GM18526 (cell line): ENCODE results near the gene ATF6.

Experiments used
- POLR2A ChIP-seq: IDR thresholded peaks from 3 replicates; pipeline ENCODE4 v1.6.1; 2011; ENCODE audit not compliant: insufficient read length; ENCODE audit errors: extremely low read depth

The ATF6 gene

DNA sequence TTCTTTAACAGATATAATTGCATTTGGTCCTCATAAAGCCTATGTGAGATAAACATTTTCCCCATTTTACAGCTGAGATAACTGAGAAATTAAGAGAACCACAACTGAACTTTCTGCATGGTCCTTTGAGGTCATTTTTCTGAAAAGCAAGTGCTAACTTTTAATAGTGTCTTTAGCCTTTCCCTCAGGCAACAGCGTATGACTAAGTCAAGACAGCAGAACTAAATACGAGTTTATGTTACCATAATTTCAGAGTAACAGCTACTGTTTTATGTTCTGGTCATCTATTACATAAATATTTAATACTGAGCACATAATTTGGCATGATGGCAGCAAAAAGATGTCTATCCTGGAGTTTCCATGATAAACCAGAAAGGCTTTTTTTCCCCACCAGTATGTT, 161.9 kb downstream of the ATF6 start:
- no peak for TF ChIP-seq POLR2A

DNA sequence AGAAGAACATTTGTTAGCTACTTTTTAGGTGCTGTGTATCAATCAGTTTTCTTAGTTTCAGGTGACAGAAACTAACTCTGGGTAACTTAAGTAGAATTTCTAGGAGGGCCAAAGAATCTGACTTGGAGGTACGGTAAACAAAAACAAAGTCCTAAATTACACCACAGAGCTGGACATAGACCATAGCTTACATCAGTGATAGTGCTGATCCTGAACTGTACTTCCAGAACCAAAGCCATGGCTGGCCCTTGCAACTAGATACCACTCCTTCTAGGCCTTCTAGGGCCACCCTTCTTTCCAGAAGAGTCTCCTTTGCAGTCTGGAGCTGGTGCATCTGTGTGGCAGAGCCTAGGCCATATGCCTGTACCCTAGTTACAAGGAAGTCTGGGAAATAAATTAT, 163.0 kb downstream of the ATF6 start:
- no peak for TF ChIP-seq POLR2A

DNA sequence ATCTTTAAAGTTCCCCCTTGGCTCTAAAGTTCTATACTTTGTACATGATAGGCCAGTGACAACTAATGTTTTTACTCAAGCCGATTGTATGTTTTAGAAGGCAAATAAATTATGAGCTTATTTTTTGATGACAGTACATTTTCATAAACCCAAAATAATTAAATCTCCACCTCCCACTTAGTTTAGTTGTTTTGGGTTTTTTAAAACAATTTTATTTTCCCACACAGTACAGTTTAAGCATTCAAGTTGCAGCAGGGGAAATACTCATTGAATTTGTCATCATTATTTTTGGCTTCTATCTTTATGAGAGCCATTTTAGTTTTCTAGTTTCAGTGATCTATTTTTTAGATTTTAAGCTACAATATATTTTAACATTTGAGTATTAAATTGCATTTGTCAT, 163.9 kb downstream of the ATF6 start:
- no peak for TF ChIP-seq POLR2A

GRCh38 chr1:161932668-161933067, 166.5 kb downstream of the ATF6 start:
- TF ChIP-seq POLR2A, result no peak

GRCh38 chr1:161933592-161934588, 167.8 kb downstream of the ATF6 start:
- TF ChIP-seq POLR2A, result no peak

- TF ChIP-seq POLR2A, result no peak
These were observed 169.1 kb downstream of the ATF6 start for GRCh38 chr1:161935264-161935663.

GRCh38 chr1:161936786-161937185, 170.7 kb downstream of the ATF6 start:
- no peak for TF ChIP-seq POLR2A

DNA sequence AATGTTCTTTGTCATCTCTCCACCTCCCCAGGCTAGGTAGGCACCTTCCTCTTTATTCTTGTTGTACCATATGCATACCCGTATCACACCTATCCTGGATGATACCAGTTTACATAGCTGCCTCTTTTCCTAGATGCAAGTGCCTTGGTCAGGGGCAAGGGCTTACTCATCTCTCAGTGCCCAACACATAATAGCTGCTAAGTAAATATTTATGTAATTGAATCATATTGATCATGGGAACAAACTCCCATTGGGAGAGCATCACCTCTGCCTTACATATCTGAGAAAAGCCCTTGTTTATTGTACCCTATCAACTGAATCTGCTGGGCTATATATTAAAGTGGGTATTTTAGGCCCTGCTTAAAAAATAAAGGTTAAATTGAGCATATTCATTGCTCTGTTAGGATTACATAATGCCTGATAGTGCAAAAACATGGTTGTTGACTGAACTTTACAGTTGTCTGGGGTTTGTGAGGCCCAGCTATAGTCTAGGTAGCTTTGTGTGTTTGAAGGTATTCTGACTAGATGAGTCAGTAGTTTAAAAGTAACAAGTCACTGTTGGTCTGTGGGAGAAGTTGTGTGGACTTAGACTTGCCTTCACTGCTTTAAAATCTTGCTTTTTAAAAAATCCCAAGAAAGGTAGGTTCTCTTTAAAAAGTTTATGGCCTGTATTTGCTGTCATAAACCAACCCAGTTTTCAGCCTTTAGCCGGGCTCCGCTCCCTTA, 174.9 kb downstream of the ATF6 start:
- no peak for TF ChIP-seq POLR2A

DNA sequence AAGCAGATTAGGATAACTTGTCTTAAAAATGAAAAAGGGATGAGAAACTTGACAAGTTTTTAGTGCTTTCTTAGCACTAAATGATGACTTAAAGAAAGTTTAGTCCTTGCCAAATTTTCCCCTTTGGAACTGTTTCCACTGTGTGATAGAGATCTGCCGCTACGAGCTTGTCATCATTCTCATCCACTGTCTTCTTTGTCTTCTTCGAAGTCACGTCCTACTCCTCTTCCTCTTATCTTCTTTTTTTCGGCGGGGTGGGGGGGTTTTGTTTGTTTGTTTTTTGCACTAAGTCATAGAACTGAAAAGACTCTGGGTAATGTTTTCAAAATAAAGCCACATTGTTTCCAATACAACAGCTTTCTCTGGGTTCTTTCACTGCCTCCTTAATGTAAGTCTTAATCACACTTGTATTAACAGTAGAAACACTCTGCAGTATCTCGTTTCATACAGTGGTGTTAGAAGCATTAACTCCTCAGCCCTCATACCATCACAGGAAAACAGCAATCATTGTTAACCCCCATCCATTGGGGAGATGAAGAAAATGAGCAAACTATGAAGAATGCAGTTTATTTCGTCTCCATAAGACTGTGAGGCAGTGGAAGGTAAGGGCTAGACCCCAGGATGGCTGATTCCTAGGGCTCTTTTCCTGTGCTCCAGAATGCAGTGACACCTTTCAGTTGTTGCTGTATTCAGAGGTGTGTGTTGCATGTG, 175.8 kb downstream of the ATF6 start:
- no peak for TF ChIP-seq POLR2A

- no peak for TF ChIP-seq POLR2A
These were observed 177.6 kb downstream of the ATF6 start for GRCh38 chr1:161943737-161944136.

GRCh38 chr1:161944381-161944780, 178.3 kb downstream of the ATF6 start:
- TF ChIP-seq POLR2A, result no peak

DNA sequence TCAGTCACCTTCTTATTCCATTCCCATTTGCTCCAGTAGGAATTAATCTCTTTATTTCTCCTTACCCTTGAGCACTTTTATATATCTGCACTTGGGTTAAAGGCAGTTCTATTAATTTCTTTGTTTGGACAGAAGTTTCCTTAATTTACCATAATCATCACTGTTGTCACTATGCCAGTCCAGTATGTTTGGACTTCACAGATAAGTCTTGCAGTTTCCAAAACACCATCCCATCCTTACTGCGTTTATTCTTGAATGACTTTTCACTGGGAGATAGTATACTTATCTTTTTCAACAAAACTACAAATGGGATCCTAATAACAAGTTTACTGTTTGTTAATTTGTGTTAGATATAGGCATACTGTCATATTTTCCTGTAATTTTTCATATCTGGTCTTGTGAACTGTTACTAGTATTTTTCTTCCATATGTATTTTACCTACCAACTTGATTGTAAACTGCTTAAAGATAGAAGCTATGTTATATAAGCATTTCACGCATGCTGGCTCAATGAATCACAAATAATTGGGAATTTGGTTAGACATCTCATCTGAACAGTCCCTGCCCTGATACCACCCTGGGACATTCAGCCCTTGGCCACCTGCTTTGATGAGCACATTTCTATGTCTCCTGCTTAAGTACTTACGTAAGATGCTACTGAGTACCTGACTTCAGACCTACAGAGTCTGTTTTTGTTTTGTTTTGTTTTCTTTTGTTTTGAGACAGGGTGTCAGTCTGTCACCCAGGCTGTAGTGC, 179.4 kb downstream of the ATF6 start:
- no peak for TF ChIP-seq POLR2A

DNA sequence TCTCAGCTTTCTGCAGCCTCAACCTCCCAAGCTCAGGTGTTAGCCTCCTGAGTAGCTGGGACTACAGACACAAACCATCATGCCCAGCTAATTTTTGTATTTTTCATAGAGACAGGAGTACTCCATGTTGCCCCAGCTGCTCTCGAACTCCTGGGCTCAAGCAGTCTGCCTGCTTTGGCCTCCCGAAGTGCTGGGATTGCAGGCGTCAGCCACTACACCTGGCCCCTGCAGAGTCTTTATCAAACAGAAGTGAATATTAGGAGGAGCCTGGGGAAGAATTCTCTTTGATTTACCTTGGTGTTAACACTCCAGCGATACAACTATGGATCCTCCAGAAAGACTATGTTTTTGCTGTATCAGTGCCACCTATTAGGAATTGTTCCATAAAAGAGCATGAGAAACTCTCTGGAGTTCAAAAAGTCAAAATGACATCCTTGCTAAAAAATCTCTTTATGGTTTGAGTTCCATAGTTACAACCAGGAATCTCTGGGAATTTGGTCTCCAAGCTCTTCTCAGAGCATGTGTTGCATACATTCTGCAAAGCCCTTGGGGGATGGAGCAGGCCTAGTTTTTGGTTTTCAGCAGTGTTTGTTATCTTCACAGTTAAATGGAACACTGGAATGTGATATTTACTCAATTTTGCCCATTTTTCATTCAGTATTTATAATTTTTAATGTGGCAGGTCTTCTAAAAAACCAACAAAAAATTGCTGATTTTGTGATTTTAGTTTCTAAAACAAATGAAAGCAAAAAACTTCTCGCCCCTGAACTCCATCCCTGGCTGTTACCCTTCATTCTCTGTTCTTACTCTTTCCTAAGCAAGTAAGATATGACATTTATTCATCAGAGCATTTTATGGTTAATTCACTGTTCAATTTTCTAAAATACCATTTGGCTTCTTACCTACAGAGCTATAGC, 180.2 kb downstream of the ATF6 start:
- no peak for TF ChIP-seq POLR2A

DNA sequence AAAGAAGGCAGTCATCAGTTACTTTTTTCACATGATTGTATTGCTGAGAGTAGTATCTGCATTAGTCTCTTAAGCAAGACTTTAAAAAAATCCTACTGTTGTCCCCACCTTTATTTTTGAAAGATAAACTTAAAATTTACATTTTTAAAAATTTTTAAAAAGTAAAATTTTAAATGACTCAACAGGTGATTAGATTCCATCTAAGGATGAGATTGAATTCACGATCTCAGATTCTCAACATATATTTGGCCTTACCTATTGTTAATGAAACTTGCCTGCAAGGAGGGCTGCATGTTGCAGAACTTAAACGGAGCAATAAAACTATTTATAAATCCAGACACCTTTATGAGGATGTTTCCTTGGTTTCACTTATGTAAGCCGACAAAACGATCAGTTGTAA, 182.3 kb downstream of the ATF6 start:
- no peak for TF ChIP-seq POLR2A

GRCh38 chr1:161949548-161949947, 183.4 kb downstream of the ATF6 start:
- no peak for TF ChIP-seq POLR2A
